Measurements from ENCODE around the gene TTC39C.

The TTC39C gene

DNA sequence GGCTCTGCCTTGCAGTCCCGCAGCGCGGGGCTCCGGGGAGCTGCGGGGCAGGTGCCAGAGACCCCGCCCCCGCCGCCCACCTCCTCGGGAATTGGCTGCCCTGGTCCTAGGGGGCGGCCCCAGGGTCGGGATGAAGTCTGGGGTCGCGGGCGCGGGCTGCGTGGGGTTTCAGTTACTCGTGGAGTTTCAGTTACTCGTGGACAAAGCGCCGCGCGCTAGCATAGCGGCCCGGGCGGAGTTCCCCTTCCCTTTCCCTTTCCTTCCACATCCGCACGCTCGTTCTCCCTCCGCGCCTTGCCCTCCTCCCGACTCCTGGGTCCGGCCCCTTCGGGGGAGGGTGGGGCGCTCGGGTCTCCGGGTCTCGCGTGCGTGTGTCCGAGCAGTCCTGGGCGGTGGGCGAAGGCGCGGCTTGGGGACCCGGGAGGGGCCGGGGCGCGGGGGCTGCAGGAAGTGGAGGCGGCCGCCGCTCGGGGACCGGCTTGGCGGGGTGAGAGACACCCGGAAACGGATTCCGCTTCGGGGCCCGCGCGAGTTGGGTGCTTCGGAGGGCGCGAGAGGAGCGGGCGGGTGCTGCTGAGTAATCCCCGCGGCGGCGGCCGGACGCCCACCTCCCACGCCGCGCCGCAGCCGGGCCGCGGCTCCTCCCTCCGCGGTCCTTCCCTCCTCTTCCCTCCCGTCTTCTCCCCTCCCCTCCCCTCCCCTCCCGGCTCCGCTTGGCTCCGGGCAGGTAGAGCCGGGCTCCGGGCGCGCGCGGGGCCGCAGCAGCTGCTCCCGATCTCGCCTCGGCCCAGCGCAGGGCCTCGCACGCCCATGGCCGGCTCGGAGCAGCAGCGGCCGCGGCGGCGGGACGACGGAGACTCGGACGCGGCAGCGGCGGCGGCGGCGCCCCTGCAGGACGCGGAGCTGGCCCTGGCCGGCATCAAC, at the start of gene TTC39C:
TTC39C (plus strand) TSS at position 693 of the 924 bp plus-strand sequence; CDS start at position 811, 118 bp downstream.
- peak; percentile 72 to 80 (median 79) for DNase-seq (ENCODE audit: low read depth in 3 of 3)

DNA sequence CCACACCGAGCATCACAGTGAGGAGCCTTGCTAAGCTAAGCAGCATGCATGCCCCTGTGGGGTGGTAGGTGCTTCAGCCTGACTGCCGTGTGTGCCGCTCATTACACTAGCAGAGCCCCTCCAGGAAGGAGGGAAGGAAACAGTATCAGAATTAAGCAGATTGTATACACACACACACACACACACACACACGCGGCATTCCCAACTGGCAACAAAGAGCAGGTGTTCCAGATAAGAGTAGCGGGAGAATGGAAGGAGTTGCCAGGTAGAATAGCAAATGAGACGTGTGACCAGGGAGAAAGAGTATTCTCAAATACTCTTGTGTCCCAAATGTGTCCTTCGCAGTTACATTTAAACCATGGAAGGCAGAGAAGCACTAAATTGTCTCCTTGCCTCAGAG, 47.6 kb upstream of the TTC39C start:
- no peak for DNase-seq (ENCODE audit: low read depth in 3 of 3)

DNA sequence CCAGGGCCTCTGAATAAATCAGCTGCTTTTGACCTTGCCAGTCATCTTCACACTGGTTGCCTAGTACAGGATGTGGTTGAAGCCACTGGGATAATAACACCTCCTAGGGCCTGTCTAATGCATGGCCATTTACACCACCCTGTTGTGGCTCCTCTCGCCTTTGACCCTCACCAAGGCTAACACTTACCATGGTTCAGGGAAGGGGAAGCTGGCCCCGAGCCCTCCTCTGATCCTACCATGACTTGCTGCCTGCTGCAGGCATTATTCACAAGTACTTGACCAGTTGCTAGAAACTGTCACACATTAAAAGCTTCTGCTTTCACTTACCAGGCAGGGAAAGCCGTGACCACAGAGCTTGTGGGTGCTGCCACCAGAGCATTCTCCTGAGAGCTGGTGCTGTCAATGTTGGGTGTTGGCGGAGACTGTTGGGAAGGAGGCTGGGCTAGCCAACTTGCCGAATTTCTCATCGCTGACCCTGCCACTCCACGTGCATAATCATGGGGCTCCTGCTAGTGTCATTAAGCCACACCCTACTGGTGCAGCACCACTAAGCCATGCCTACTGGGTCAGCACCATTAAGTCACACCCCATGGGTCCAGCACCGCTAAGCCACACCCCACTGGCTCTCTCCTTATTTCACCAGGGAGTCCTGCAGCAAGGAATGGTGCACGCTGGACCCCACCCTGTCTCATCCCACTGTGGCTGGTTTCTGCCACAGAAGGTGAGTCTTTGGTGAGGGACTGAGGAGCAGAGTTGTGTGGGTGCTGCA, 47.0 kb upstream of the TTC39C start:
- no peak for DNase-seq (ENCODE audit: low read depth in 3 of 3)

DNA sequence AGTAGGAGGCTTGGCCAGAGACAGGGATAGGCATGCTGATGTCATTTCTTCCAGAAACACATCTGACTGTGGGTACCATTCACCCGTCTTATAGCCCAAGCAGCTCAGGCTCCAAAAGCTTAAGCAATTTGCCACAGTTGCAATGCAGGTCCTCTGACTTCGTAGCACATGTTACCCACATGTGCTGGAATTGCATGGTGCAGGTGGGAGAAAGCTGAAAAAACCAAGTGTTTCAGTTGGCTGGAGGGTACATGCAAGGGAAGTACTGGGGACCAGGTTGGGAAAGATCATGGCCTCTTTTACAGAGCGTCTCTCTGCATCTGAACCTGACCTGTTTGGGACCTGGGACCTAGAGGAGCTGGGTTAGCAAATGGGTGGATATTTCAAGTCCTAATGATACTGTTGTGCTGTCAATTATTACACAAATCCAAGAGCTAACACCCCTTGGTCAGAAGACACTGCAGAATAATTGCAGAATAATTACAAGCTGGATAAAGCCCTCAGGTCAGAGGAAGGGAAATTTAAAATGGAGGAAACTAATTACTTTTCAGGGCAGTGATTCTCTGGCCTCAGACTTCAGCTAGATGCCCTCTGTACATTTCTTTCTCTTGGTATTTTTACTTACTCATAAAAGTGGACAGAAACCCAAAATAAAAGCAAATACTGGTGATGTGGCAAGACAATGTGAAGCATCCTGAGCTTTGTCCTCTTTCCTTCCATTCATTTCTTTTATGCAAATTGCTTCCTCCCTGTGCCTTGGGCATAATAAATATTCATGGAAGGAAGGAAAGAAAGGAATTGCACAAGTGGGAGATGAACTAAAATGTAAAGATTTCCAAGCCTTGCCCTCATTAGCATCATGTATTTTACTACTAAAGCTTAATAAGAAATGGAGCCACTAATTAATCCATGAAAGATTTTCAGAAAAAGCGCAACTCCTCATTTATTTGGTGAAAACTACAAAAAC, 45.6 kb upstream of the TTC39C start:
- DNase-seq (ENCODE audit: low read depth in 3 of 3) = no peak

DNA sequence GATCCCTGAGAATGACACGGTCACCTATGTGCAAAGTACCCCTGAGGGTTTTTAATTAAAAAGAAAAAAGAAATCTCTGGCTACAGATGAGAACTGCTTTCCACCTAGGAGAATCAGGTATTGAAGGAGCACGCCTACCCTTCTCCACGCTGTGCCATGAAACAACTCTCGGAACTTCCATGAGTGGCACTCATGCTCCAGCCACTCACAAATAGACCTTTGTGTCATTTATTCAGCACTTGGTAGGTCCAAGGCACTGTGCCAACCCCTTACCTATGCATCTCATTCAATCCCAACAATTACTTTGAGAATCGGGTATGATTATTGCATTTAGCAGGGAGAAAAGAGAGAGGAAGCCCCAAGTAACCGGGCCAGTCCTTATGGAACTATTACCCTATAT, 44.9 kb upstream of the TTC39C start:
- DNase-seq (ENCODE audit: low read depth in 3 of 3) = no peak

DNA sequence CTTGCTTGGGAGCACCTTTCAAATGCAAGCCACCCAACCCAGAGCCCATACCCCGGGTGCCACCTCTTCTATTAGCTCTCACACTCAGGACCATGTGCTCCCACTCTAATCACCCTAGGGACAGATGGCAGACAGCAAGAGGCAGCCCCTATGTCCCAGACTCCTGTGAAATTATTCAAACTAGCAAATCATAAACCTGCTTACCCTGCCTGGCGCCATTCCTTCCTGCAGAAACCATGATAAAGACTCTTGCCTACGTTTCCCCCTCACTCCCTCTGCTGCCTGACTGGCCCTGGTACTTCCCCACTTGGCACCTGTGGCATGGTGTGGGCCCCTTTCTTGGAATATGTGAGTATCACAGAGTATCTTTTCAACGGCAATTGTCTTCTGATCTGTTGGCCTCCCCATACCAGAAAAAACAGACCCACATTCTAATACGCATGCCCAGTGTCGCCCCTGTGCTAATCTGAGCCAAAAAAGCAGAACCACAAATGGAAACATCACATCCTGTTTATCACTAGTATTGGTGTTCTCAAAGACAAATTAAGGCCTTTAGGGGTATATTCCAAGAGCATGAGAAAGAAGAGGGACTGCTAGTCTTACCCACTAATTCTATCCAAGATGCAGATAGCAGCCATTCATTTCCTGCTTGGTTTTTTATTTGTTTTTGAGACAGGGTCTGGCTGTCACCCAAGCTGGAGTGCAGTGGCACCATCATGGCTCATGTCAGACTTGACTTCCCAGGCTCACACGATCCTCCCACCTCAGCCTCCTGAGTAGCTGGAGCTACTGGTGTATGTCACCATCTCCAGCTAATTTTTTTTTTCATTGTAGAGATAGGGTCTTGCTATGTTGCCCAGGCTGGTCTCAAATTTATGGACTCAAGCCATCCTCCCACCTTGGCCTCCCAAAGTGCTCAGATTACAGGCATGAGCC, 44.1 kb upstream of the TTC39C start:
- no peak for DNase-seq (ENCODE audit: low read depth in 3 of 3)

DNA sequence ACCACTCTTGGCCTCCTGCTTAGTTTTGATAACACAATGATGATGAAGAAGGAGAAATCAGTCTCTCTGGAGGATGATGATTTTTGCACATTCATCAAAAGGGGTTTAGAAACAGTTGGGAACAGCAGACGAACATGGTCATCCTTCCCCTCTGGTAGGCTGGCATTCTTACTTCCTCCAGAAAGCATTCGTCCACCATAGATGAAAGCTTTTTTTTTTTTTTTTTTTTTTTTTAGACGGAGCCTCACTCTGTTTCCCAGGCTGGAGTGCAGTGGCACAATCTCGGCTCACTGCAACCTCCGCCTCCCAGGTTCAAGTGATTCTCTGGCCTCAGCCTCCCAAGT, 43.5 kb upstream of the TTC39C start:
- DNase-seq (ENCODE audit: low read depth in 3 of 3) = no peak

DNA sequence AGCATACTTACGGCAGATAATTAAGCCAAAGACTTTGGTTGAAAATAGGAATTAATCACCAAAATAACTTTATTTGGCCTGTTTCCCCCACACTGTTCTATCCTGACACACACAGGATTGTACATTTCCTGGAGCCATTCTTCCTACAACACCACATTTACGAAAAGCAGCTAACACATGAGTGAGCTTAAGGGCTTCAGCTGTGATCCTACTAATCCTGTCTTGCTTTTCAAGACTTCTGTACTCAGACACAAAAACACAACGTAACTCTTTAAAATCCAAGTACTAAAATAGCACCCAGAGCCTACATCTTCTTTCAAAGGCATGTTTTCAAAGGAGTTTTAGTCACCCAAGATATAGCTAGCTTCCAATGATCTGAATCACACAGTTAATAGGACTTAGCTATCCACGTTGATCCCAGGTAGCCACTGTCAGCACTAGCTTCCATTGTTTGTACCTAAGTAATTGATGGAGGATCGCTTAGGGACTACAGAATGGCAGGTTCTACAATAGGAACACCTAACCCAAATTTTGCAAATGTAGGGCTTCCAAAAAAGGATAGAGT, 42.8 kb upstream of the TTC39C start:
- no peak for DNase-seq (ENCODE audit: low read depth in 3 of 3)

DNA sequence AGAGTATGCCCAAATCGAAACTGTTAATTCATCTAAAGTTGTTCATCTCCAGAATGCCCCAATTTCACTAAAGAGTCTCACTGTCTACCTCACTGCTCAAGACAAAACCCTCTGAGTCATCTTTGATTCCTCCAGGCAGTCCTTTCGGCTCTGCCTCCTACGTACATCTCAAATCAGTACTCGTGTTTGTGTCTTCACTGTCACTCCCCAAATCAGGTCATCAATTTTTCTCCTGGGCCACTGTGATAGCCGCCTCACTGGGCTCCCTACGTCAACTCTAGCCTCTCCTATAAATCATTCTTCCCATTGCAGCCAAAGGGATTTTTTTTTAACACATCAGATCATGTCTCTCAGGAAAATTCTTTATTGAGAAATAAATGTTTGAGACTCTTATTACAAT, 42.1 kb upstream of the TTC39C start:
- DNase-seq (ENCODE audit: low read depth in 3 of 3) = no peak

DNA sequence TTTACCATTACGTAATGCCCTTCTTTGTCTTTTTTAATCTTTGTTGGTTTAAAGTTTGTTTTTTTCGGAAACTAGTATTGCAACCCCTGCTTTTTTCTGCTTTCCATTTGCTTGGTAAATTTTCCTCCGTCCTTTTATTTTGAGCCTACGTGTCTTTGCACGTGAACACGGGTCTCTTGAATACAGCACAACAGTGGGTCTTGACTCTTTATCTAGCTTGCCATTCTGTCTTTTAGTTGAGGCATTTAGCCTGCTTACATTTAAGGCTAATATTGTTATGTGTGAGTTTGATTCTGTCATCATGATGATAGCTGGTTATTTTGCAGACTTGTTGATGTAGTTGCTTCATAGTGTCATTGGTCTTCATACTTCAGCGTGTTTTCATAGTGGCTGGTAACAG, 37.5 kb upstream of the TTC39C start:
- DNase-seq (ENCODE audit: low read depth in 3 of 3) = no peak

DNA sequence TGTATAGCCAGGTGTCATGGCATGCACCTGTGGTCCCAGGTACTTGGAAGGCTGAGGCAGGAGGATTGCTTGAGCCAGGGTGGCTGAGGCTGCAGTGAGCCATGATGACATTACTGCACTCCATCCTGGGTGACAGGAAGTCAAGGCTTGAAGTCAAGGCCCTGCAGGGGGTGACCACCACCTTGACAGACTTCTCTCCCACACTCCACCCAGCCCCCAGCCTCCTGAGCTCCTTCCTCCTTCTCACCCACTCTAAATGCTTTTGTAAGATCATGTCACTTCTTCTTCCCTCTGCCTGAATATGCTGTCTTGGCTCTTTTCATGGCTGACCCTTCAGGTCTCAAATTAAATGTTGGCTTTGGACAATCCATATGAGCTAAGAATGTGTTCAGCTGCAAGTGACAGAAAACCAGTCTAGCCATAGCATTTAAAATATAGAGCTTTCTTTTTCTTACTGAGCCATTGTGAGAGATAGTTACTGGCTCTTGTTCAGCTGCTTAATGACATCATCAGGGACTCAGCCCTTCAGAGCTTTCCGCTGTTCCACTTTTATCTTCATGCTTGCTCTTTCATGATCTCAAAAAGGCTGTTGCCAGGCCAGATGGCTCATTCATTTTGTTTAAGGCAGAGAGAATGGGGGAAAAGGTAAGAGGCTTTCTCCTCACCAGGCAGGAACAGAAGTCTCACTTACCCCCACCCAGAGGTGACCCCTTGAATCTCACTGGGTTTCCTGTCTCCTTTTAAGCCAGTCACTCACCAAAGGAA, 36.7 kb upstream of the TTC39C start:
- DNase-seq (ENCODE audit: low read depth in 3 of 3) = no peak

DNA sequence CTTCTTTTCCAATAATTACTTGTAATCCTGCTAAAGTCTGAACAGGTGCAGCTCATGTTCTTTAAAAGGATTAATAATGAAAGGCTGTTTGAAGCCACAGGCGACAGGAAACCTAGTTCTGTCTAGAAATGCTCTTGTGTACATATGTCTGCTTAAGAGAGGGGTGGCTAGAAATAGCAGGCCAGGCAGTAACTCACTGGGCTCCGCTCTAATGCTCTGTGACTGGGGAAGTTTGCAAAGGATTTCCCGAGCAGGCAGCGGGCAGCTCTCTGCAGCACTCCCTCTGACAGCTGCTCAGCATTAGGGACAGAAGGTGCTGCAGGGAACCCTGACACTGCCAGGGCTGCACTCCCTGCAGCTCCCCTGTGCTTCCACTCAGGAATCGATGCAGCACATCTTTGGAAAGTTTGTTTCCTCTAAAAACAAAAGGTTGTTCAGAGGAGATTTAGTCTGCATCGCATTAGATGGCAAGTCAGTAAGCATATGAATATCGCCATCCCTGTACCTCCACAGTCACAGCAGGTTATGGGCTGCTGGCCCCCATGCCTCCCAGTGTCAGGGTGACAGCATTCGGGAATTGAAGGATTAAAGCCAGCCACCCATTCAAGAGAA, 33.1 kb upstream of the TTC39C start:
- no peak for DNase-seq (ENCODE audit: low read depth in 3 of 3)

DNA sequence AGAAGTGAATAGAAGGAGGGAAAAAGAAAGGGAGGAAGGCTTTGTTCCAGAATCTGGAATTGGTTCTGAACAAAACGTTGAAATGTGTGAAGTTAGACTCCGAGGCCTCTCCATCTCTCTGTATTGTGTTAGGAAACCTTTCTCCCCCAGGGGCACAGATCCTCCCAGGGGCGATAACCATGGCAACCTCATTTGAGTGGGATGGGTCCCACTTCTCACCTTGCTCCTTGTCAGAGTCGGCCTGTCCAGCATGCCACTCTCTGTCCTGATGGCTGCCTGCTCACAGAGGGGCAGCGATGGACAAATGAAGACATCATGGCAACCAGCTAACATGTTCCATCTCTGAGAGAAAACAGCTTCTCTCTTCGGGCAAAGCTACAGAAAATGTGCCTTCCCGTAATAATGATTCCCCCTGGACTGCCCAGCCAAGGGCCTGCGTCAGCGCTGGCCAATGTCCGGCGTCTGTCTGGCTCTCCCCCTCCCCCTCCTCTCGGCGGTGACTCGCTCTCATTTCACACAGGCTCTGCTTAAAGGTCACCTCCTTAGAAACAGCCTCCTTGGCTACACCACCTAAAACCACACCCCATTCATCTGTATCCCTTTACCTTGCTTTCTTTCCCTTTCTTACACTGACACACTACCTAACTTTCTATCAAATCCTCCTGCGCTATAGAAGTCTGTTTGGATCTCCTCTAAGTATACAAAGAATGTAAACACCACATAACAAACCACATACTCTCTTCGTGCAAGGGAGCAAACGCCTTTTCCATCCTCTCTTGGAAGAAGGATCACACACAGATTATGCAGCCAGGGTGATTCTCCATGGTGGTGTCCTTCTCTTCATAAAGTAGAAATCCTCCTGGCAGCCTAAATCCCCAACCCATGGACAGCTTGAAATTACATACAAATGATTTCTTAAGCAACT, 32.1 kb upstream of the TTC39C start:
- no peak for DNase-seq (ENCODE audit: low read depth in 3 of 3)

DNA sequence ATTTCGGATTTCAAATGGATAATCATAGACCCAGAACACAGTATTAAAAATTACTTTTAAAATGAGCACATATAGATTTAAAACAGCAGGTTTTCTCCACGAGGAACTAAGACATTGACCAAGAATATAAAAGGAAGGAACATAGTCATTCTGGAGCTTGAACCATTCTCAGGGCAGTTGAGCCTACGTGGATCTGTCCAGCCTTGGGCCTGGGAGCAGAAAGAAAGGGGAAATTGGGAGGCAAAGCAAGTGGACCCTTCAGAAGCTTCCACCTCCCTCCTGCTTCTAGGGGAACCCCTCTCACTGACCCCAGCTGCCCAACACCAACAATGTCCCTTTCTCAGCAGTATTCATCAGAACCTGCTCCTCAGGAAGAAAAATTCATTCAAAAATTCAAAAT, 31.4 kb upstream of the TTC39C start:
- no peak for DNase-seq (ENCODE audit: low read depth in 3 of 3)

DNA sequence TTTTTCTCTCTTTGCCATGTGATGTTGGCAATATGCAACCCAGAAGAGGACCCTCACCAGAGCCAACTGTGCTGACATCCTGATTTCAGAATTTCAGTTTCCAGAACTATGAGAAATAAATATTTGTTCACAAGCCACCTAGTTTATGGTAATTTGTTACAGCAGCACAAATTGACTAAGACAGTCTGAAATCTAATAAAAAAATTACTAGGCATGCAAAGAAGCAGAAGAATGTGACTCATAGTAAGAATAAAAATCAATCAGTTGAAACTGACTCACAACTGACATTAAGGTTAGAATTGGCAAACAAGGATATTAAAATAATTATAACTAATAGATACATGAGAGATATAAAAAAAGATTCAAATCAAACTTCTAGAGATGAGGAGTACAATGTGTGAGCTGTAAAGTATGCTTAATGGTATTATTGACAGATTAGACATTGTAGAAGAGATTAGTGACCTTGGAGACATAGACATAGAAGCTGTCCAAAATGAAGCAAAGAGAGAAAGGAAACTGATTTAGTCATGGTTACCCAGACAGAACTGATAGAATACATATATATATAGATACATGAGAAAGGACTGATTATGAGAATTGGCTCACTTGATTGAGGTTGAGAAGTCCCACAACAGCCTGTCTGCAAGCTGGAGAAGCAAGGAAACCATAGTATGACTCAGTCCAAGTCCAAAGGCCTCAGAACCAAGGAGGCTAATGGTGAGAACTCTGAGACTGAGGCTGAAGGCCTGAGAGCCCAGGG, 27.8 kb upstream of the TTC39C start:
- no peak for DNase-seq (ENCODE audit: low read depth in 3 of 3)

DNA sequence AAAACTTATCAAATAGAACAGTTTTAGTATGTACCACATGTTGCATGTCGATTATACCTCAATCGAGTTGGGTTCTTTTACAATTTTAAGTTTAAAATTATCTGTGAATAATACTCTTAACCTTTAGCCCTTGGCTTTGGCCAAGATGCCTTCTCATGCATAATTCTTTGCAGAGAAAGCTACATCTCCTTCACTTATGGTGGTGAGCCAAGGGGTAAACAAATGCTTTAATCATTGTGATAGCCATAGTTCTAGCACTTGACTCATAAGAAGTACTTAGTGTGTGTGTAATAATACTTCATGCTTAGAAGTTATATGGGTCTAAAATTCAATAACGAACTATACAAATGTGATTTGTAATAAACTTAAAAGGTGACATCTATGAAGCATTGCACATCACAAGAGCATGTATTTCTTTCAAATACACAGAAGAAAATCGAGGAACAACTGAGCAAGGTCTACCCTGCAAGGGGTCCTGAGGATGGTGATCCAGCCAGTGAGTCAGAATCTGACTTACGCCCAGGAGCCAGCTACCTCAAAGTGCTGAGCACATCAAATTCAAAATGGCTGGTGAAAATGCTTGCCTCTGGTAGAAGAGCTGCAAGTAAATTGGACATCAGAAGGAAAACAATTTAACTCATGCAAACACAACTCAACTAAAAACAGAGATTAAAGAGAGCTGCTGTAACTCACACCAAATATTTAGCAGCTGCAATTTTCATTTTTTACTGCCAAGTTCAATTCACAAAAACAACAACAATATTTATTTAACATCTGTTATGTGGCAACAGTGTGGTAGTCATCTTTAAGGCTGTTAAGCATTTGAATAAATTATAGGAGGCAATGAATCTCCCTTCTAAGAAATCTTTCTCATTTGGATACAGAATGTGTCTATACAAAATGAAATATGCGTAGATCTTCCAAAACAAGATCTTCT, 23.8 kb upstream of the TTC39C start:
- no peak for DNase-seq (ENCODE audit: low read depth in 3 of 3)
